Epidermal melanocyte (primary cell): ENCODE data around the gene PLCG1.

Source experiments
- DNase-seq: peaks from one replicate; pipeline ENCODE4 v3.0.0; 2011; ENCODE audit warnings: low spot score; ENCODE audit not compliant: insufficient read length

Gene PLCG1

GRCh38 chr20:41178495-41178894, 41.2 kb downstream of the PLCG1 start:
- no peak for DNase-seq

GRCh38 chr20:41178904-41179432, 41.6 kb downstream of the PLCG1 start:
- no peak for DNase-seq

GRCh38 chr20:41179961-41180360, 42.6 kb downstream of the PLCG1 start:
- DNase-seq: no peak

- DNase-seq: no peak
Measured at GRCh38 chr20:41180599-41181333, 43.4 kb downstream of the PLCG1 start.

GRCh38 chr20:41181567-41181966, 44.2 kb downstream of the PLCG1 start:
- DNase-seq: no peak

GRCh38 chr20:41182296-41183212, 45.2 kb downstream of the PLCG1 start:
- no peak for DNase-seq

- no peak for DNase-seq
Measured at GRCh38 chr20:41183391-41183790, 46.0 kb downstream of the PLCG1 start.

- DNase-seq: no peak
Measured at GRCh38 chr20:41183831-41184230, 46.5 kb downstream of the PLCG1 start.

GRCh38 chr20:41185013-41185757, 47.8 kb downstream of the PLCG1 start:
- DNase-seq: no peak

- DNase-seq: no peak
Measured at GRCh38 chr20:41187668-41188067, 50.3 kb downstream of the PLCG1 start.

- DNase-seq: no peak
Measured at GRCh38 chr20:41191562-41192500, 54.5 kb downstream of the PLCG1 start.

GRCh38 chr20:41192575-41192974, 55.2 kb downstream of the PLCG1 start:
- no peak for DNase-seq

- no peak for DNase-seq
Measured at GRCh38 chr20:41196653-41197225, 59.4 kb downstream of the PLCG1 start.

GRCh38 chr20:41198443-41198842, 61.1 kb downstream of the PLCG1 start:
- no peak for DNase-seq

- no peak for DNase-seq
Measured at GRCh38 chr20:41200446-41201202, 63.3 kb downstream of the PLCG1 start.

GRCh38 chr20:41201760-41202159, 64.4 kb downstream of the PLCG1 start:
- no peak for DNase-seq

GRCh38 chr20:41202426-41202825, 65.1 kb downstream of the PLCG1 start:
- DNase-seq: no peak

- no peak for DNase-seq
Measured at GRCh38 chr20:41203660-41204059, 66.3 kb downstream of the PLCG1 start.
